ENCODE results near the gene VASP. TPM values are rescaled to one million over a fixed set of nuclear protein-coding genes. Genes with fewer than 3 reads are reported as not detected.

Gene VASP
- total and polyA plus RNA-seq, 11 donors, result 31.2 to 106 (median 49.5) TPM

DNA sequence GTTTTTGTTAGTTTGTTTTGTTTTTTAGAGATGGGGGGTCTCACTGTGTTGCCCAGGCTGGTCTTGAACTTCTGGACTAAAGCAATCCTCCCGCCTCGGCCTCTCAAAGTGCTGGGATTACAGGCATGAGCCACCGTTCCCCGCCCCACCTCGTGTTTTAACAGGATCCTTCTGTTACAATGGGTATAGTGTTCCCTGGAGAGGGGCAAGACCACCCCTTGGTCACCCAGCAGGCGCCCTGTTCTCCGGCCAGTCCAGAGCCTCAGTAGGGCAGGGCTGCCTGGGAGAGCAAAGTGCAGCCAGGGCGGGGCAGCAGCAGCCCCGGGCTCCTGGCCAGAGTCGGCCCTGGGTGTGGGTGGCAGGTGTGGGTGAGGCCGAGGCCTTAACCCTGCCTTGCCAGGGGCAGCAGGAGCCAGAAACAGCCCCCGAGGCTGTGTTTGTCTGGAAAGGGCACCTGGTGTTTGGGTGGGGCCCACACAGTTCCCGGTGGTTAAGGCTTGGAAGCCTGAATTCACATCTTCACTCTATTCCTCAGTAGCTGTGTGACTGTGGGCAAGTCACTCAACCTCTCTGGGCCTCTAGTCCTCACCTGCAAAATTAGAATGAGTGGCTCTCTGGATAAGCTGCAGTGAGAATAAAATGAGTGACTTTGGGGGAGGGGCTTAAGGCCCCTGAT, 7.2 kb downstream of the VASP start:
- H3K36me3 ChIP-seq, result peaks cover 0 to 43% (median 21%) of the 10 kb centered on the region in 9 donors
- 49 to 62% (median 57%) methylated on average over 6 to 13 of the region's 13 CpGs for WGBS, 4 donors
- peak in 1 of 5 donors; percentile 47 for DNase-seq
- H3K4me3 ChIP-seq, result peak overlapping the region in 2 of 12 donors; percentile 12 to 21
- peaks cover 9 to 73% (median 44%) of the 10 kb centered on the region in 12 donors for H3K4me1 ChIP-seq
- peak overlapping the region in 11 of 12 donors; percentile 6 to 93 (median 77) for H3K27ac ChIP-seq
- ATAC-seq, result peak; percentile 7 to 40 (median 24)
- TF ChIP-seq, protein P1, sequence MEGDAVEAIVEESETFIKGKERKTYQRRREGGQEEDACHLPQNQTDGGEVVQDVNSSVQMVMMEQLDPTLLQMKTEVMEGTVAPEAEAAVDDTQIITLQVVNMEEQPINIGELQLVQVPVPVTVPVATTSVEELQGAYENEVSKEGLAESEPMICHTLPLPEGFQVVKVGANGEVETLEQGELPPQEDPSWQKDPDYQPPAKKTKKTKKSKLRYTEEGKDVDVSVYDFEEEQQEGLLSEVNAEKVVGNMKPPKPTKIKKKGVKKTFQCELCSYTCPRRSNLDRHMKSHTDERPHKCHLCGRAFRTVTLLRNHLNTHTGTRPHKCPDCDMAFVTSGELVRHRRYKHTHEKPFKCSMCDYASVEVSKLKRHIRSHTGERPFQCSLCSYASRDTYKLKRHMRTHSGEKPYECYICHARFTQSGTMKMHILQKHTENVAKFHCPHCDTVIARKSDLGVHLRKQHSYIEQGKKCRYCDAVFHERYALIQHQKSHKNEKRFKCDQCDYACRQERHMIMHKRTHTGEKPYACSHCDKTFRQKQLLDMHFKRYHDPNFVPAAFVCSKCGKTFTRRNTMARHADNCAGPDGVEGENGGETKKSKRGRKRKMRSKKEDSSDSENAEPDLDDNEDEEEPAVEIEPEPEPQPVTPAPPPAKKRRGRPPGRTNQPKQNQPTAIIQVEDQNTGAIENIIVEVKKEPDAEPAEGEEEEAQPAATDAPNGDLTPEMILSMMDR (IDR thresholded peaks at IDR 0.05), result no peak
- TF ChIP-seq POLR2A (IDR thresholded peaks at IDR 0.05), result no peak
- no peaks in the 10 kb centered on the region for H3K9me3 ChIP-seq
- intact Hi-C loops (cut with DNase I), result no loop called here
- no peaks in the 10 kb centered on the region for H3K27me3 ChIP-seq

DNA sequence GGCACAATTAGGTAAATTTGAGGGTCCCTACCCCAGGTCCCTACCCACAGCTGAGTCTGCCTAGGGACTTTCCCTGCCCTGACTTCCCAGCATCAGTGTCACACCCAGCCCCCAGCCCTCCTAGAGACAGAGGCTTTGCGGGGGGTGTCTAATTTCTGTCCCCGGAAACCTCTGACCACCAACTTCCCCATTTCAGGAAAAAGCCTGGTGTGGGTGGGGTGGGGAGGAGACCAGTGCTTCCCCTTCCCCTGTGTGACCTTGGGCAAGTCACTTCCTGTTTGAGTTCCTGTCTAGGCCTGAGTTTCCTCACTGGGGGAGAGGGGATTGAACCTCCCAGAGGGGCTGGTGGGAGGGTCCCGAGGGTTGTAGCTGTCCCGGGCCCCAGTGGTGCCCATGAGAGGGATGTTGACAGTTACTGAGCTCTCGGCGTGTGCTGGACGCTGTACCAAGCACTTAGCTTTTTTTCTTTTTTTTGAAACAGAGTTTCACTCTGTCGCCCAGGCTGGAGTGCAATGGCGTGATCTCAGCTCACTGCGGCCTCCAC, 7.9 kb downstream of the VASP start:
- peaks cover 0 to 49% (median 26%) of the 10 kb centered on the region in 9 donors for H3K36me3 ChIP-seq
- intact Hi-C loops (cut with DNase I), result no loop called here
- no peak for TF ChIP-seq POLR2A (IDR thresholded peaks at IDR 0.05)
- TF ChIP-seq, protein P1 (IDR thresholded peaks at IDR 0.05), result no peak

DNA sequence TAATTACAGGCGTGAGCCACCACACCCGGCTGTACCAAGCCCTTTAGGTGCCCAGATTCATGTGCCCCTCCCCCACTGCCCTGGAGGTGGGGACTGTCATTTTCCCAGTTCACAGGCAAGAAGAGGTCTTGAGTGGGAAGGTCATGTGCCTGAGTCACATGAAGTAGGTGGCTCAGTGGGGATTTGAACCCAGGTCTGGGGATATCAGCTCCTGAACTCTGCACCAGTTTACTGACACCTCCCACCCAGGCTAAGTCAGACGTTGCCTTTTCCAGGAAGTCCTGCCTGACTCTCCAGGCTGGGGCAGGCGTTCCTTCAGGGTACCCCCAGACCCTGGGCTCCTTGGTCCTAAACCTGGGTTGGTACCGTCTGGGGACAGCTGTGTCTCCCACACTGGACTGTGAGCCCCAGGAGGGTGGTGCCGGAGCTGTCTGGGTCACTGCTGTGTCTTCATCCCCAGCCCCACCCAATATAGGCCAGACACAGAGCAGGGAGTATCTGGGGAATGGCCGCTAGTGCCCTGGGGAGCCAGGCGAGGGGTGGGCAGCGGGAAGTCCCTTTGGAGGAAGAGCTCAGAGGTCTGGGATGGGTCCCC, 8.6 kb downstream of the VASP start:
- intact Hi-C loops (cut with DNase I), result no loop called here
- peak overlapping the region in 11 of 12 donors; percentile 34 to 93 (median 77) for H3K27ac ChIP-seq
- no peaks in the 10 kb centered on the region for H3K27me3 ChIP-seq
- H3K36me3 ChIP-seq, result peaks cover 0 to 49% (median 33%) of the 10 kb centered on the region in 9 donors
- peak overlapping the region in 1 of 12 donors; percentile 21 for H3K4me3 ChIP-seq
- WGBS, 4 donors, result 70 to 75% (median 71%) methylated on average over 7 to 9 of the region's 9 CpGs
- DNase-seq, result peak in 1 of 5 donors; percentile 44
- H3K4me1 ChIP-seq, result peaks cover 9 to 67% (median 32%) of the 10 kb centered on the region in 12 donors
- peak in 3 of 4 donors; percentile 13 to 31 (median 18) for ATAC-seq
- no peaks in the 10 kb centered on the region for H3K9me3 ChIP-seq
- TF ChIP-seq, protein P1 (IDR thresholded peaks at IDR 0.05), result no peak
- TF ChIP-seq POLR2A (IDR thresholded peaks at IDR 0.05), result no peak

More for the DNA sequence above, 7.9 kb downstream of the VASP start:
- DNase-seq (peak in 4 of 5 donors; percentile 68 to 75 (median 70)), ATAC-seq (peak; percentile 26 to 81 (median 66))
- no peaks in the 10 kb centered on the region for H3K27me3 ChIP-seq
- H3K4me3 ChIP-seq, result peak overlapping the region in 2 of 12 donors; percentile 12 to 21
- H3K9me3 ChIP-seq, result no peaks in the 10 kb centered on the region
- H3K4me1 ChIP-seq, result peaks cover 9 to 69% (median 39%) of the 10 kb centered on the region in 12 donors
- H3K27ac ChIP-seq, result peak overlapping the region in 11 of 12 donors; percentile 6 to 93 (median 77)
- WGBS, 4 donors, result 50 to 75% (median 62%) methylated on average over 10 of the region's 10 CpGs

DNA sequence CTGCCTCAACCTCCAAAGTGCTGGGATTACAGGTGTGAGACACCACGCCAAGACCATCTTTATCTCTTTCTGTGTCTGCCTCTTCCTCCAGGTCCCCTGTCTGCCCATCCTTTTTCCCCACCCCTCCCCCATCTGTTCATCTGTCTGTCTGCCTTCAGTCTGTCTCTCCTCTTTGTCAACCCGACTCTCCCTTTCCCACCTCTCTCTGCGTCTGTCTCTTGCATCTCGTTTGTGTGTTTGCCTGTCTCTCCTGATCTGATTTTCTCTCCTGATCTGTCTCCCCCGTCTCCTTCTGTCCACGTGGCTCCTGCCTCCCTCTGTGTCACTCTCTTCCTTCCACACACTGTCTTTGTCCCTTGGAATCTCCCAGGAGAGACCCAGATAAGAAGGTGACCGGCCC, 10.0 kb downstream of the VASP start:
- Histone ChIP-seq H3K9me3 (no peaks in the 10 kb centered on the region), H3K36me3 (peaks cover 0 to 60% (median 47%) of the 10 kb centered on the region in 9 donors), H3K27me3 (no peaks in the 10 kb centered on the region), H3K4me3 (no peak overlapping the region), H3K4me1 (peaks cover 9 to 61% (median 27%) of the 10 kb centered on the region in 12 donors), H3K27ac (no peak overlapping the region)
- WGBS, 4 donors, result 46 to 59% (median 49%) methylated on average over 7 of the region's 7 CpGs
- intact Hi-C loops (cut with DNase I), result no loop called here
- ATAC-seq (no peak), DNase-seq (no peak)
- TF ChIP-seq, protein P1 (IDR thresholded peaks at IDR 0.05), result no peak
- TF ChIP-seq POLR2A (IDR thresholded peaks at IDR 0.05), result no peak

Measured in heart left ventricle (tissue), 16 donors.